Measurements from ENCODE around the gene WBP4. TPM values are rescaled to one million over a fixed set of nuclear protein-coding genes. Genes with fewer than 3 reads are reported as not detected.

The WBP4 gene
- total RNA-seq, 1 donor from 2014 or later = 10.6 TPM

- Mint-ChIP-seq H3K27ac (ENCODE audit: unreplicated experiment) (no peak overlapping the region), H3K4me1 (ENCODE audit: low read depth, unreplicated experiment) (peaks cover 30% of the 10 kb centered on the region), H3K9me3 (ENCODE audit: unreplicated experiment) (no peaks in the 10 kb centered on the region), H3K27me3 (ENCODE audit: low read depth, unreplicated experiment) (no peaks in the 10 kb centered on the region), H3K4me3 (ENCODE audit: unreplicated experiment) (no peak overlapping the region), H3K36me3 (ENCODE audit: low read depth, unreplicated experiment) (no peaks in the 10 kb centered on the region)
- Histone ChIP-seq H3K4me1 (ENCODE audit: insufficient read depth, low read length) (no peaks in the 10 kb centered on the region), H3K4me3 (ENCODE audit: insufficient read depth, low read depth, low read length) (no peak overlapping the region), H3K9me3 (ENCODE audit: insufficient read depth, low read depth, low read length) (no peaks in the 10 kb centered on the region), H3K4me2 (ENCODE audit: low read length) (no peak overlapping the region), H2AFZ (ENCODE audit: low read depth, low read length) (no peak overlapping the region), H3K27ac (ENCODE audit: low read depth, low read length) (no peak overlapping the region), H3K27me3 (ENCODE audit: insufficient read depth, low read length) (no peaks in the 10 kb centered on the region), H3K36me3 (ENCODE audit: insufficient read depth, low read length) (no peaks in the 10 kb centered on the region), H3K79me2 (ENCODE audit: insufficient read depth, low read length) (peaks cover 76% of the 10 kb centered on the region), H4K20me1 (ENCODE audit: insufficient read depth, low read length) (peaks cover 64% of the 10 kb centered on the region), H3K9ac (ENCODE audit: low read length) (no peak overlapping the region)
- FAIRE-seq (no peak), DNase-seq (ENCODE audit: low read depth) (no peak)
- TF ChIP-seq CTCF (IDR thresholded peaks at IDR 0.05; ENCODE audit: insufficient read depth, low read depth, low read length) (no peak), EZH2 (IDR thresholded peaks at IDR 0.05; ENCODE audit: insufficient read depth, low read length) (no peak)
Measured at GRCh38 chr13:41056194-41056593, 5.1 kb upstream of the WBP4 start.

- Histone ChIP-seq H2AFZ (ENCODE audit: low read depth, low read length) (no peak overlapping the region), H3K9ac (ENCODE audit: low read length) (no peak overlapping the region), H3K79me2 (ENCODE audit: insufficient read depth, low read length) (peaks cover 71% of the 10 kb centered on the region), H4K20me1 (ENCODE audit: insufficient read depth, low read length) (peaks cover 57% of the 10 kb centered on the region), H3K4me1 (ENCODE audit: insufficient read depth, low read length) (no peaks in the 10 kb centered on the region), H3K36me3 (ENCODE audit: insufficient read depth, low read length) (no peaks in the 10 kb centered on the region), H3K9me3 (ENCODE audit: insufficient read depth, low read depth, low read length) (no peaks in the 10 kb centered on the region), H3K27me3 (ENCODE audit: insufficient read depth, low read length) (no peaks in the 10 kb centered on the region), H3K4me2 (ENCODE audit: low read length) (no peak overlapping the region), H3K27ac (ENCODE audit: low read depth, low read length) (no peak overlapping the region), H3K4me3 (ENCODE audit: insufficient read depth, low read depth, low read length) (no peak overlapping the region)
- Mint-ChIP-seq H3K27ac (ENCODE audit: unreplicated experiment) (no peak overlapping the region), H3K36me3 (ENCODE audit: low read depth, unreplicated experiment) (no peaks in the 10 kb centered on the region), H3K9me3 (ENCODE audit: unreplicated experiment) (no peaks in the 10 kb centered on the region), H3K27me3 (ENCODE audit: low read depth, unreplicated experiment) (no peaks in the 10 kb centered on the region), H3K4me1 (ENCODE audit: low read depth, unreplicated experiment) (peaks cover 30% of the 10 kb centered on the region), H3K4me3 (ENCODE audit: unreplicated experiment) (peak overlapping the region; percentile 99)
- FAIRE-seq (no peak), DNase-seq (ENCODE audit: low read depth) (no peak)
- TF ChIP-seq CTCF (IDR thresholded peaks at IDR 0.05; ENCODE audit: insufficient read depth, low read depth, low read length) (no peak), EZH2 (IDR thresholded peaks at IDR 0.05; ENCODE audit: insufficient read depth, low read length) (no peak)
Measured at GRCh38 chr13:41056826-41057711, 4.2 kb upstream of the WBP4 start.
